HG02970 (cell line): ENCODE results near the gene IMPG1.
"Not testable (repeated sequence)": the region's sequence is repeated elsewhere in the genome, so short reads cannot be mapped to it uniquely, and the experiment has no call there.

Source experiments
- ATAC-seq: cut with Tn5 transposase; IDR thresholded peaks from one replicate; pipeline ENCODE4 v1.9.1; 2021; ENCODE audit warnings: mild to moderate bottlenecking, moderate library complexity, moderate number of reproducible peaks; ENCODE audit not compliant: unreplicated experiment, low FRiP score

Gene IMPG1

GRCh38 chr6:75900216-75900615 lies 172.2 kb downstream of the IMPG1 start:
- ATAC-seq = not testable (repeated sequence)

- ATAC-seq = no peak
Observed at GRCh38 chr6:75896526-75896925, 175.9 kb downstream of the IMPG1 start.

- ATAC-seq = no peak
Observed at GRCh38 chr6:75893776-75894152, 178.7 kb downstream of the IMPG1 start.

GRCh38 chr6:75893058-75893775 lies 179.2 kb downstream of the IMPG1 start:
- ATAC-seq = no peak

- no peak for ATAC-seq
Observed at GRCh38 chr6:75892384-75892783, 180.1 kb downstream of the IMPG1 start.

- no peak for ATAC-seq
Observed at GRCh38 chr6:75884822-75885221, 187.6 kb downstream of the IMPG1 start.

- no peak for ATAC-seq
Observed at GRCh38 chr6:75882734-75883133, 189.7 kb downstream of the IMPG1 start.

GRCh38 chr6:75880305-75880704 lies 192.2 kb downstream of the IMPG1 start:
- no peak for ATAC-seq

GRCh38 chr6:75876152-75876551 lies 196.3 kb downstream of the IMPG1 start:
- ATAC-seq = no peak

- no peak for ATAC-seq
Observed at GRCh38 chr6:75874224-75874623, 198.2 kb downstream of the IMPG1 start.
